Measurements from ENCODE around the gene PRR15. TPM values are rescaled to one million over a fixed set of nuclear protein-coding genes. Genes with fewer than 3 reads are reported as not detected.

The PRR15 gene
- total RNA-seq, 4 donors from 2014 or later, result 23.1 to 242 (median 145) TPM

DNA sequence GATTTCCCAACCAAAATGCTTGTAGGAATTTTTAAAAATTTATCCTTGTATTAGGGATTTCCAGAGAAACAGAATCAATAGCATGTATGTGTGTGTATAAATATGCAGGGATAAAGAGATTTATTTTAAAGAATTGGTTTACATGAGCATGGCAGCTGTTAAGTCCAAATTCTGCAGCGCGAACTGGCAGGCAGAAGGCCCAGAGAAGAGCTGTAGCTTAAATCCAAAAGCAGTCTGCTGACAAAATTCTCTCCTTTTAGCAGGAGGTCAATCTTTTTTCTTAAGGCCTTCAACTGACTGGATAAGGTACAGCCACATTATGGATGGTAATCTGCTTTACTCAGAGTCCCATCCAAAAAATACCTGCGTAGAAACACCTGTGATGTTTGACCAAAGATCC is 42.0 kb downstream of the PRR15 start:
- no peaks in the 10 kb centered on the region for H3K36me3 ChIP-seq
- H3K9me3 ChIP-seq, result no peaks in the 10 kb centered on the region
- TF ChIP-seq, protein P1, sequence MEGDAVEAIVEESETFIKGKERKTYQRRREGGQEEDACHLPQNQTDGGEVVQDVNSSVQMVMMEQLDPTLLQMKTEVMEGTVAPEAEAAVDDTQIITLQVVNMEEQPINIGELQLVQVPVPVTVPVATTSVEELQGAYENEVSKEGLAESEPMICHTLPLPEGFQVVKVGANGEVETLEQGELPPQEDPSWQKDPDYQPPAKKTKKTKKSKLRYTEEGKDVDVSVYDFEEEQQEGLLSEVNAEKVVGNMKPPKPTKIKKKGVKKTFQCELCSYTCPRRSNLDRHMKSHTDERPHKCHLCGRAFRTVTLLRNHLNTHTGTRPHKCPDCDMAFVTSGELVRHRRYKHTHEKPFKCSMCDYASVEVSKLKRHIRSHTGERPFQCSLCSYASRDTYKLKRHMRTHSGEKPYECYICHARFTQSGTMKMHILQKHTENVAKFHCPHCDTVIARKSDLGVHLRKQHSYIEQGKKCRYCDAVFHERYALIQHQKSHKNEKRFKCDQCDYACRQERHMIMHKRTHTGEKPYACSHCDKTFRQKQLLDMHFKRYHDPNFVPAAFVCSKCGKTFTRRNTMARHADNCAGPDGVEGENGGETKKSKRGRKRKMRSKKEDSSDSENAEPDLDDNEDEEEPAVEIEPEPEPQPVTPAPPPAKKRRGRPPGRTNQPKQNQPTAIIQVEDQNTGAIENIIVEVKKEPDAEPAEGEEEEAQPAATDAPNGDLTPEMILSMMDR (IDR thresholded peaks at IDR 0.05), result no peak
- TF ChIP-seq POLR2A (IDR thresholded peaks at IDR 0.05), result no peak
- H3K27me3 ChIP-seq, result no peaks in the 10 kb centered on the region
- peak overlapping the region in 2 of 4 donors; percentile 72 to 84 for H3K27ac ChIP-seq
- no peak overlapping the region for H3K4me3 ChIP-seq
- peaks cover 0 to 28% (median 0%) of the 10 kb centered on the region in 4 donors for H3K4me1 ChIP-seq
- no peak for DNase-seq

DNA sequence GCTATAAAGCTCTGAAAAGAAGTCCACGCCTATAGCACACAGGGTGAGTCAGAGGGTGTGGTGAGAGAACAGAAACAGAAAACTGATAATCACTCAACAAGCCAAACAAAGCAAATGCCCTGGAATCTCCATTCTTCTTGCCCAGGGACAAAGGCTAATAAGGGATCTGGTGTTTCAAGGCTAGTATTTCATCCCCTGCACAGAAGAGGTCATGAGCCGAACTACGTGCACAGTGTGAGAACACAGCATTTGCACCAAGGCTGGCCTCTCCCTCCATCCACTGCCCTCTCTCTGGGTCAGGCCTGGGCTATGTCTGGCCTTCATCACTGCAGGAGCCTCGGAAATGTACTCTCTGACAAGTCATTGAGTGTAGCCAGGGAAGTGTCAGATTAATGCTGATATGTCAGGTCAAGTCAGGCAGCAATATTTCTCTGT is 42.7 kb downstream of the PRR15 start:
- no peaks in the 10 kb centered on the region for H3K36me3 ChIP-seq

DNA sequence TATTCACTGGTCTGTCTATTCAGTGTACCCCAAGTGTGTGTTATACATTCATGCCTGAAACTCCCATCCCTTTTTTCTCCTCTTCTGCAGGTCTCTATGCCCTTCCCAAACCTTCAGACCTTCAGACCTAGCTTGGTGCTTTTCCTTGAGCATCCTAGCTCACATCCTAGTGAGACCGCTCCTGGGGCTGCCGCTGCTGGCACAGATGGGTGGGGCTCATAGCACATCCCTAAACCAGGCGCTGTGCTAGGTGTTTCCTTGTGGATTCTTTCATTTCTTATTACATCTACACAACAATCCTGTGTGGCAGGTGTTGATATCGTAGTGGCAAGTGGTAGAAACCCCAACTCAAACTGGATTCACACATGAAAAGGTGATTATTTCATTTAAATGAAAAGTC is 43.2 kb downstream of the PRR15 start:
- no peak overlapping the region for H3K4me3 ChIP-seq
- H3K9me3 ChIP-seq, result no peaks in the 10 kb centered on the region
- H3K27me3 ChIP-seq, result no peaks in the 10 kb centered on the region
- peaks cover 0 to 28% (median 0%) of the 10 kb centered on the region in 4 donors for H3K4me1 ChIP-seq
- no peak for TF ChIP-seq POLR2A (IDR thresholded peaks at IDR 0.05)
- TF ChIP-seq, protein P1 (IDR thresholded peaks at IDR 0.05), result no peak
- H3K36me3 ChIP-seq, result no peaks in the 10 kb centered on the region
- DNase-seq, result no peak
- peak overlapping the region in 2 of 4 donors; percentile 72 to 84 for H3K27ac ChIP-seq

More for the DNA sequence above, 42.7 kb downstream of the PRR15 start:
- Histone ChIP-seq H3K27me3 (no peaks in the 10 kb centered on the region), H3K4me3 (no peak overlapping the region), H3K9me3 (no peaks in the 10 kb centered on the region), H3K27ac (peak overlapping the region in 2 of 4 donors; percentile 72 to 84), H3K4me1 (peaks cover 0 to 28% (median 0%) of the 10 kb centered on the region in 4 donors)
- TF ChIP-seq, protein P1 (IDR thresholded peaks at IDR 0.05), result no peak
- DNase-seq, result peak in 2 of 3 donors; percentile 63 to 83

DNA sequence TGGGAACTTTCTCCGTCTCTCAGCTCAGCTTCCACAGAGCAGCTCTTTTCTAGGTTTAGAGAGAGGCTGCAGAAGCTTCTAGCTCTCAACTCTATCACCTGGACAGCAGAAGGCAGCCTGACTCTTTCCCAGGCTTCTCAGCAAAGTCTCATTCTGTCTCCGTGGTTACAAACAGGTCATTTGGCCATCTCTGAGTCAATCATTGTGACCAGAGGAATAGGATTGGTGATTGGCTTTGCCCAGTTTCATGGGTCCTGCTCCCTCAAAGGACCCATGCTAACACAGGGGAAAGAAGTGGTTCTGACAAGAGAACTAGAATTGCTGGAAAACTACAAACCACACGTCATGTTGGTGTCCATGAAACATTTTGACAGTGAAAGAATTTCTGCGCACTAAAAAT is 43.6 kb downstream of the PRR15 start:
- H3K36me3 ChIP-seq, result no peaks in the 10 kb centered on the region
- TF ChIP-seq, protein P1 (IDR thresholded peaks at IDR 0.05), result no peak
- no peak for TF ChIP-seq POLR2A (IDR thresholded peaks at IDR 0.05)
- no peak for DNase-seq
- peaks cover 0 to 28% (median 0%) of the 10 kb centered on the region in 4 donors for H3K4me1 ChIP-seq
- H3K27ac ChIP-seq, result peak overlapping the region in 2 of 4 donors; percentile 72 to 84
- H3K4me3 ChIP-seq, result no peak overlapping the region
- H3K9me3 ChIP-seq, result no peaks in the 10 kb centered on the region
- H3K27me3 ChIP-seq, result no peaks in the 10 kb centered on the region

DNA sequence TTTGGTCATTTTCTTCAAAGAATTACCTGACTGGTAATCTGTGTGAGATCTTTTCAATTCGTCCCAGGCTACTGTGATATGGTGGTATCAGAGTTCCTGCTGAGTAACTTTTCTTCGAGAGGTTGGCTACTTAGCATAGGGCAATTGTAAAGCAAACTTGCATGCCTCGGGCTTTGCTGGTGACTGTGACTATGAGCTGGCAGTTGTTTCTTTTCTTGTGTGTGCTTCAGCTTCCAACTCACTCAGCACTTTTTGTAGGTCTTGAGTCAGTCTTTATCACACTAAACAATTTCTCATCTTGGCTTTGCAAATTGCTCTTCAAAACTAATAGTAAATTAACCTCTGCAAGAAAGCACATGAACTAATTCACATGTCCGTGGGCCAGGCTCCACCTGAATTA is 44.3 kb downstream of the PRR15 start:
- H3K27me3 ChIP-seq, result no peaks in the 10 kb centered on the region
- peak overlapping the region in 2 of 4 donors; percentile 72 to 84 for H3K27ac ChIP-seq
- no peak for TF ChIP-seq POLR2A (IDR thresholded peaks at IDR 0.05)
- TF ChIP-seq, protein P1 (IDR thresholded peaks at IDR 0.05), result no peak
- no peak overlapping the region for H3K4me3 ChIP-seq
- no peaks in the 10 kb centered on the region for H3K9me3 ChIP-seq
- no peaks in the 10 kb centered on the region for H3K36me3 ChIP-seq
- peak in 1 of 3 donors; percentile 54 for DNase-seq
- peaks cover 0 to 25% (median 0%) of the 10 kb centered on the region in 4 donors for H3K4me1 ChIP-seq

Measured in Peyer's patch (tissue), 4 donors.